Measurements from ENCODE around the gene PYROXD2. TPM values are rescaled to one million over a fixed set of nuclear protein-coding genes. Genes with fewer than 3 reads are reported as not detected.

Gene PYROXD2
- total RNA-seq, 1 donor = 6.5 TPM

- TF ChIP-seq CTCF (IDR thresholded peaks at IDR 0.05; ENCODE audit: insufficient read depth, low read length) = no peak
- DNase-seq (ENCODE audit: low read depth) = peak; percentile 59
- H3K4me3 ChIP-seq (ENCODE audit: low read depth, low read length) = no peak overlapping the region
These were observed 40.6 kb downstream of the PYROXD2 start for GRCh38 chr10:98374217-98374985.

GRCh38 chr10:98373260-98374040 lies 41.5 kb downstream of the PYROXD2 start:
- TF ChIP-seq CTCF (IDR thresholded peaks at IDR 0.05; ENCODE audit: insufficient read depth, low read length) = no peak
- DNase-seq (ENCODE audit: low read depth) = peak; percentile 32
- H3K4me3 ChIP-seq (ENCODE audit: low read depth, low read length) = no peak overlapping the region

- H3K4me3 ChIP-seq (ENCODE audit: low read depth, low read length) = no peak overlapping the region
- TF ChIP-seq CTCF (IDR thresholded peaks at IDR 0.05; ENCODE audit: insufficient read depth, low read length) = no peak
- DNase-seq (ENCODE audit: low read depth) = no peak
These were observed 43.9 kb downstream of the PYROXD2 start for GRCh38 chr10:98370831-98371820.

GRCh38 chr10:98369801-98370200 lies 45.2 kb downstream of the PYROXD2 start:
- H3K4me3 ChIP-seq (ENCODE audit: low read depth, low read length) = no peak overlapping the region
- TF ChIP-seq CTCF (IDR thresholded peaks at IDR 0.05; ENCODE audit: insufficient read depth, low read length) = no peak
- no peak for DNase-seq (ENCODE audit: low read depth)

GRCh38 chr10:98368644-98369043 lies 46.3 kb downstream of the PYROXD2 start:
- no peak overlapping the region for H3K4me3 ChIP-seq (ENCODE audit: low read depth, low read length)
- no peak for TF ChIP-seq CTCF (IDR thresholded peaks at IDR 0.05; ENCODE audit: insufficient read depth, low read length)
- DNase-seq (ENCODE audit: low read depth) = no peak
